Suprapubic skin (tissue), 4 donors: Measurements from ENCODE around the gene PRKN. TPM values are rescaled to one million over a fixed set of nuclear protein-coding genes. Genes with fewer than 3 reads are reported as not detected.

ENCODE experiments used
- DNase-seq, 2 donors: peaks; one replicate each; pipeline ENCODE4 v3.0.0-alpha.2; 2019; ENCODE audit warnings: low spot score in 2 of 2
- H3K27ac ChIP-seq: fragments of 200-600 bp; sonication (generic); one replicate; pipeline ENCODE4 v1.5.1; 2019
- H3K27me3 ChIP-seq: fragments of 200-600 bp; sonication (generic); one replicate; pipeline ENCODE4 v1.5.1; 2019
- H3K36me3 ChIP-seq: fragments of 200-600 bp; sonication (generic); one replicate; pipeline ENCODE4 v1.5.1; 2019
- H3K4me1 ChIP-seq: fragments of 200-600 bp; sonication (generic); one replicate; pipeline ENCODE4 v1.5.1; 2019
- H3K4me3 ChIP-seq: fragments of 200-600 bp; sonication (generic); one replicate; pipeline ENCODE4 v1.5.1; 2019; ENCODE audit warnings: mild to moderate bottlenecking
- H3K9me3 ChIP-seq: fragments of 200-600 bp; sonication (generic); one replicate; pipeline ENCODE4 v1.5.1; 2019
- CTCF ChIP-seq, 2 donors: fragments of 200-600 bp in 1 of 2; fragments of 450-650 bp in 1 of 2; sonication (generic) in 1 of 2; IDR thresholded peaks; one replicate each; pipeline ENCODE4 v1.5.1; 2016 to 2019; ENCODE audit warnings: antibody characterized with exemption in 2 of 2, mild to moderate bottlenecking in 1 of 2, moderate library complexity in 1 of 2
- EP300 ChIP-seq: sonication (generic); formaldehyde crosslinking; IDR thresholded peaks from one replicate; pipeline ENCODE4 v1.6.1; 2017; ENCODE audit warnings: antibody characterized with exemption
- POLR2A ChIP-seq, 2 donors: fragments of 450-650 bp; IDR thresholded peaks; one replicate each; pipeline ENCODE4 v1.6.1; 2017; ENCODE audit warnings: antibody characterized with exemption in 2 of 2, mild to moderate bottlenecking in 2 of 2, moderate library complexity in 2 of 2
- POLR2AphosphoS5 ChIP-seq, 3 donors: sonication (generic); formaldehyde crosslinking; IDR thresholded peaks; one replicate each; pipeline ENCODE4 v1.6.1; 2017; ENCODE audit warnings: antibody characterized with exemption in 3 of 3
- WGBS: methylation state at CpG from one replicate; pipeline ENCODE4 v1.1.5; 2018; 5-methylcytosine and 5-hydroxymethylcytosine counted together
- total RNA-seq, 4 donors: library from RNA; depleted of rRNA; stranded (reverse); fragments of >200 nt; gene quantifications; one replicate each; pipeline ENCODE4 v1.1.0, GENCODE V29; 2016

The PRKN gene
- total RNA-seq, 4 donors from 2014 or later, result 7.2 to 22.8 (median 14.4) TPM

DNA sequence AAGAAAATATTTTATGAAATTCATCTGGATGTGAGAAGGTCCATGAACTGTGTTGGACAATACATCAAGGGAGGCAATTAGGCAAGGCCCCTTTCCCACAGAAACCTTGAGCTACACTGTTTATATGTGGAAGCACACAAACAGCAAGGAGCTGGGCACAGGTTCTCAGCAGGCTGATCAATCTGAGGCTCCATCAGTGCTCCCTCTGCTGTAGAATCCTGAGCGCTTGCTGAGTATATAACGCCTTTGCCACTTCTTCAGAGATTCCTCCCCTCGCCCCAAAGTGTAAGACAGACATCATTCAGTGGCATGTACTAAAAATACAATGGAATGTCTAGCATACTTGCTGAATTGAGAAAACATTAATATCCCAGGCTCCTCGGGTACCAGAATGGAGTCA, 146.9 kb downstream of the PRKN start:
- no peaks in the 10 kb centered on the region for H3K9me3 ChIP-seq
- no peaks in the 10 kb centered on the region for H3K27me3 ChIP-seq
- TF ChIP-seq CTCF (IDR thresholded peaks at IDR 0.05) (no peak), POLR2AphosphoS5 (IDR thresholded peaks at IDR 0.05) (no peak), EP300 (no peak), POLR2A (IDR thresholded peaks at IDR 0.05) (no peak)
- no peak overlapping the region for H3K27ac ChIP-seq
- DNase-seq, result no peak
- H3K4me1 ChIP-seq, result no peaks in the 10 kb centered on the region
- 88% methylated on average over 4 of the region's 4 CpGs for WGBS
- no peak overlapping the region for H3K4me3 ChIP-seq
- no peaks in the 10 kb centered on the region for H3K36me3 ChIP-seq

DNA sequence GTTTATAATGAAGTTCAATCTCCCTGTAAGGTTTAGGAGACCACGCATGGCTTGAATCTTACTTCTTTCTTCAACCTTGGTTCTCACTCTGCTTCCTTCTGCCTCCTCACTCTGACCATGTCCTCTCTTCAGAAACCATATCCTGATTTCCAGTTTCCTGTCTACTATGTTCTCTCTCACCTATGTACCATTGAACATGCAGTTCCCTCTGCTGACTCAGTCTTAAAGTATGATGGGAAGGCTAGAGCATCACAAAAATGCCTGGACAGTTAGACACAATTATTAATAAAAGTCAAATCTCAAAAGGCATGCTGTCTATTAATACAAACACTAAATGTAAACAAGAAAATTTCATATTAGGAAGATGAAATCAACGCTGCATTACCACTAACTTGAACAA, 151.6 kb downstream of the PRKN start:
- DNase-seq, result no peak
- H3K36me3 ChIP-seq, result no peaks in the 10 kb centered on the region
- TF ChIP-seq EP300, result no peak
- no peak for TF ChIP-seq CTCF (IDR thresholded peaks at IDR 0.05)
- no peak for TF ChIP-seq POLR2A (IDR thresholded peaks at IDR 0.05)
- no peak for TF ChIP-seq POLR2AphosphoS5 (IDR thresholded peaks at IDR 0.05)
- WGBS, result 96% methylated on average over 2 of the region's 2 CpGs
- H3K9me3 ChIP-seq, result no peaks in the 10 kb centered on the region
- no peaks in the 10 kb centered on the region for H3K4me1 ChIP-seq
- no peak overlapping the region for H3K4me3 ChIP-seq
- no peak overlapping the region for H3K27ac ChIP-seq
- H3K27me3 ChIP-seq, result no peaks in the 10 kb centered on the region

DNA sequence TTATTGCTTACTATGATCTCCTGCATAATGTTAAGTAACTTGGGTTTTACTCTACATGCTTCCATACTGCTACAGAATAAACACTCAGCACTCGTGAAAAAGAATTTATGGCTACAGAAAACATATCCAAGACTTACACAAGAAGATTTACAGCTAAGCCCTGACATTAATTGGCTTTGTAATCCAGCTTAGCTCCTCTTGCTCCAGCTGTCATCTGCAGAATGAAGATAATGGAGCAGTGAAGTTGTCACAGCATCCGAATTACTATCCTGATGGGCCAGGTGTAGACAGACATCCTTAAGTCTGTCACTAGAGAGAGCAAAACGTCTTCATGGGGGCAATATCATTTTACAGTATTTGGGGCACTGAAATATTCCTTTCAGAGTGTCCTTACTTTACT, 155.3 kb downstream of the PRKN start:
- peaks cover 3% of the 10 kb centered on the region for H3K36me3 ChIP-seq
- no peak overlapping the region for H3K27ac ChIP-seq
- DNase-seq, result no peak
- 28% methylated on average over 3 of the region's 3 CpGs for WGBS
- H3K9me3 ChIP-seq, result peaks cover 6% of the 10 kb centered on the region
- no peak for TF ChIP-seq POLR2AphosphoS5 (IDR thresholded peaks at IDR 0.05)
- TF ChIP-seq CTCF (IDR thresholded peaks at IDR 0.05), result no peak
- no peak for TF ChIP-seq POLR2A (IDR thresholded peaks at IDR 0.05)
- no peak for TF ChIP-seq EP300
- no peaks in the 10 kb centered on the region for H3K4me1 ChIP-seq
- no peak overlapping the region for H3K4me3 ChIP-seq
- no peaks in the 10 kb centered on the region for H3K27me3 ChIP-seq

DNA sequence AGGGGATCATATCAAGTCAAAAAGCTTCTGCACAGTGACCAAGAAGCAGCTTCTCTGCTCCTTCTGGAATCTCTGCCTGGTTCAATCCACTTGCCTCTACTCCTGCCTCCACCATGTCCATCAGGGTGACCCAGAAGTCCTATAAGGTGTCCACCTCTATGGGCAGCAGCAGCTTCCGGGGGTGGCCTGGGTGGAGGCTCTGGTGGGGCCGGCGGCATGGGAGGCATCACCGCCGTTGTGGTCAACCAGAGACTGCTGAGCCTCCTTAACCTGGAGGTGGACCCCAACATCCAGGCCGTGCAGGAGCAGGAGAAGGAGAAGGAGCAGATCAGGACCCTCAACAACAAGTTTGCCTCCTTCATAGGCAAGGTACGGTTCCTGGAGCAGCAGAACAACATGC, 159.3 kb downstream of the PRKN start:
- Histone ChIP-seq H3K36me3 (peaks cover 3% of the 10 kb centered on the region), H3K4me1 (no peaks in the 10 kb centered on the region), H3K27me3 (no peaks in the 10 kb centered on the region), H3K27ac (no peak overlapping the region), H3K9me3 (peaks cover 12% of the 10 kb centered on the region), H3K4me3 (no peak overlapping the region)
- TF ChIP-seq CTCF (IDR thresholded peaks at IDR 0.05) (no peak), POLR2AphosphoS5 (IDR thresholded peaks at IDR 0.05) (no peak), EP300 (no peak), POLR2A (IDR thresholded peaks at IDR 0.05) (no peak)
- no CpG with 5 or more reads among the region's 7 CpGs for WGBS
- DNase-seq, result no peak

GRCh38 chr6:162562041-162562440, 165.5 kb downstream of the PRKN start:
- Histone ChIP-seq H3K27me3 (no peaks in the 10 kb centered on the region), H3K4me3 (no peak overlapping the region), H3K4me1 (no peaks in the 10 kb centered on the region), H3K36me3 (no peaks in the 10 kb centered on the region), H3K9me3 (peaks cover 6% of the 10 kb centered on the region), H3K27ac (no peak overlapping the region)
- TF ChIP-seq CTCF (IDR thresholded peaks at IDR 0.05), result no peak
- TF ChIP-seq EP300, result no peak
- TF ChIP-seq POLR2A (IDR thresholded peaks at IDR 0.05), result no peak
- TF ChIP-seq POLR2AphosphoS5 (IDR thresholded peaks at IDR 0.05), result no peak
- 100% methylated on average over 3 of the region's 3 CpGs for WGBS
- no peak for DNase-seq
